Endothelial cell of umbilical vein (primary cell): ENCODE results near the gene LOXL3. TPM values are rescaled to one million over a fixed set of nuclear protein-coding genes. Genes with fewer than 3 reads are reported as not detected.
A peak's percentile ranks its signal among the peaks of the same experiment; 100 is the strongest.

Experiments
- BruUV-seq: library from RNA; stranded (reverse); fragments of 400-500 nt; replicated peaks from 2 replicates; lab custom pipeline; 2021; lab: Mats Ljungman, UMichigan
- CTCF ChIA-PET: fragments of 300-600, 350-600 bp; sonication (Branson Sonifier 250); formaldehyde crosslinking; loops from one replicate; lab custom pipeline; 2021; ENCODE audit warnings: antibody characterized with exemption, inconsistent platforms; lab: Charles Lee
- POLR2A ChIA-PET: fragments of 300-600, 350-600 bp; sonication (Branson Sonifier 250); formaldehyde crosslinking; loops from one replicate; lab custom pipeline; 2021; ENCODE audit warnings: antibody characterized with exemption, inconsistent platforms; lab: Charles Lee
- DNase-seq: peaks from one replicate; pipeline ENCODE4 v3.0.0-alpha.2; 2011; ENCODE audit warnings: low read depth, low spot score
- FAIRE-seq: peaks from 2 replicates; lab custom pipeline; 2011; peaks lifted over from hg19 to GRCh38; lab: Jason Lieb, UNC
- H2AFZ ChIP-seq: 2 replicates; pipeline ENCODE4 v1.6.0; 2012; ENCODE audit warnings: low read depth, low read length, control low read depth, inconsistent platforms
- H3K27ac ChIP-seq: 2 replicates; pipeline ENCODE4 v1.5.1; 2011; ENCODE audit warnings: low read depth, mild to moderate bottlenecking, control low read depth, low read length, moderate library complexity; ENCODE audit not compliant: insufficient read depth
- H3K27me3 ChIP-seq, 2 experiments: 2 replicates each; pipeline versions ENCODE4 v1.6.0 to v1.6.1; 2011; ENCODE audit warnings: low read length in 2 of 2, mixed read lengths in 1 of 2; ENCODE audit not compliant: control insufficient read depth in 2 of 2, insufficient read depth in 2 of 2
- H3K36me3 ChIP-seq, 2 experiments: 2 replicates in 1 of 2; 3 replicates in 1 of 2; pipeline ENCODE4 v1.5.1; 2011; ENCODE audit warnings: low read length in 2 of 2, mild to moderate bottlenecking in 1 of 2, moderate library complexity in 1 of 2; ENCODE audit not compliant: control insufficient read depth in 2 of 2, insufficient read depth in 2 of 2; ENCODE audit errors: extremely low read depth in 1 of 2
- H3K4me1 ChIP-seq: 3 replicates; pipeline ENCODE4 v1.5.1; 2011; ENCODE audit warnings: mild to moderate bottlenecking, low read length; ENCODE audit not compliant: control insufficient read depth, insufficient read depth; ENCODE audit errors: extremely low read depth
- H3K4me2 ChIP-seq: 2 replicates; pipeline ENCODE4 v1.6.1; 2011; ENCODE audit warnings: low read length, control low read depth, mixed read lengths; ENCODE audit not compliant: insufficient read depth
- H3K4me3 ChIP-seq, 3 experiments: fragments of 200-600 bp in 1 of 3; sonication (generic), shearing (Covaris generic) in 1 of 3; replicated peaks in 1 of 3; 2 replicates each; pipeline ENCODE4 v1.5.1; 2011 to 2016; ENCODE audit warnings: control low read depth in 3 of 3, low read length in 3 of 3, mild to moderate bottlenecking in 2 of 3, inconsistent platforms in 1 of 3, low read depth in 1 of 3, moderate library complexity in 1 of 3; ENCODE audit not compliant: insufficient read depth in 1 of 3
- H3K79me2 ChIP-seq: 2 replicates; pipeline ENCODE4 v1.6.0; 2012; ENCODE audit warnings: low read length, inconsistent platforms; ENCODE audit not compliant: control insufficient read depth, insufficient read depth
- H3K9ac ChIP-seq: replicated peaks from 2 replicates; pipeline ENCODE3; 2011; ENCODE audit warnings: low read length, control low read depth; ENCODE audit not compliant: insufficient read depth; ENCODE audit errors: extremely low read depth
- H3K9me1 ChIP-seq: replicated peaks from 3 replicates; pipeline ENCODE4 v1.6.0; 2011; ENCODE audit warnings: mild to moderate bottlenecking, low read length; ENCODE audit not compliant: control insufficient read depth, insufficient read depth; ENCODE audit errors: extremely low read depth
- H3K9me3 ChIP-seq: replicated peaks from 2 replicates; pipeline ENCODE4 v1.5.1; 2012; ENCODE audit warnings: low read length, inconsistent platforms; ENCODE audit not compliant: control insufficient read depth, insufficient read depth
- H4K20me1 ChIP-seq: replicated peaks from 2 replicates; pipeline ENCODE3; 2011; ENCODE audit warnings: mild to moderate bottlenecking, low read length; ENCODE audit not compliant: control insufficient read depth, insufficient read depth; ENCODE audit errors: extremely low read depth
- EZH2 ChIP-seq: IDR thresholded peaks from 2 replicates; pipeline ENCODE4 v1.6.1; 2012; ENCODE audit warnings: borderline replicate concordance, low read depth, mild to moderate bottlenecking, moderate library complexity, low read length, inconsistent platforms; ENCODE audit not compliant: severe bottlenecking
- FOS ChIP-seq: IDR thresholded peaks from 2 replicates; pipeline ENCODE4 v1.6.1; 2011; ENCODE audit warnings: mild to moderate bottlenecking, low read length, moderate library complexity, borderline replicate concordance; ENCODE audit not compliant: insufficient read depth
- JUN ChIP-seq: IDR thresholded peaks from 2 replicates; pipeline ENCODE4 v1.6.1; 2011; ENCODE audit warnings: borderline replicate concordance, low read depth; ENCODE audit not compliant: insufficient read length, insufficient read depth
- dilution Hi-C: fragments of 300-500 bp; cut with MboI; formaldehyde crosslinking; loops from one replicate; pipeline ENCODE4 v1.15.0; 2019; ENCODE audit warnings: low sequenced_read_pairs; ENCODE audit not compliant: extremely low pct_ligation_motif_present
- intact Hi-C: fragments of 100-400 bp; cut with micrococcal nuclease; formaldehyde crosslinking; loops from one replicate; pipeline ENCODE4 v1.10.0; 2022
- polyA plus RNA-seq, 4 experiments: library from polyadenylated mRNA; depleted of rRNA in 3 of 4; stranded (reverse) in 3 of 4; unstranded in 1 of 4; fragments of >200 nt; gene quantifications; 2 replicates each; pipeline versions ENCODE4 v1.2.1 to v1.2.3, GENCODE V29; 2011 to 2012; ENCODE audit warnings: missing spikeins in 1 of 4
- total RNA-seq: library from RNA; stranded (reverse); gene quantifications from 2 replicates; pipeline ENCODE4 v1.2.3, GENCODE V29; 2021
- TF ChIP-seq, protein P1 (sequence below): IDR thresholded peaks from 2 replicates; pipeline ENCODE4 v1.6.1; 2011; ENCODE audit not compliant: insufficient read depth, insufficient read length

LOXL3 gene
- total and polyA plus RNA-seq, 2 donors (not counting 3 experiments of a cell fraction or from before 2014, with no cell fraction given): 0.95 to 1.3 TPM

DNA sequence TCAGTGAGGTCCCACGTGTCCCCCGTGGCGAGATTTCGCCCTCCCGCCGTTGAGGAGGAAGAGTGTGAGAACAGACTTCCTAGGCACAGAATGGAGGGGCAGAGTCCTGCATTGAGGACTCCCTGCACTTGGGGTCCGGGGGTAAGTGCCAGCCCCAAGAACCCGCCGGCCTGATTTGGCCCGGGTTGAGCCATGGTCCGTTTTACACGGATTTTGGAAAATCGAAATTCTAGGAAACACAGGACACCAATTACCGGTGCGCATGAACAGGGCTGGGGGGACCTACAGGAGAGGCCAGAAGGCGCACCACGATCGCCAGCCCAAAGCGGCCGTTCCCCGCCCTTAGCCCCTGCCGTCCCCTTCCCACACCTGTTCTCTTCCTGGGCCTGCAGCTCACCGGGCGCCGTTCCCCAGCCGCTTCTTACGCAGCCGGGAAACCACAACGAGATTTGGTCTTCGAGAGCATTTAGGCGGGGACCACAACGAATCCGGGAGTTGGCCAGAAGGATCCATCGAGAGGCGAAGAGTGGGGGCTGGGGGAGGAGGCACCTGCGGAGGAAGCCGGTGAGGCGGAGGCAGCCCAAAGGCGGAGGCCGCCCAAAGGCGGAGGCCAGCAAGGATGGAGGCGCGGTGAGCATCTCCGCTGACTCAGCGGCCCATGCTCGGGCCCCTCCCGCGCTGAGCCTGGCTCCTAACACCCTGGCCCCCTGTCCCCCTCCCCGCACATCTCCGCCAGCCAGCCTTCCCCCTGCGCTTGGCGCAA is 40.0 kb downstream of the LOXL3 start:
- H3K9me1 ChIP-seq: no peaks in the 10 kb centered on the region
- H3K27me3 ChIP-seq: peaks cover 80 to 95% of the 10 kb centered on the region in 2 experiments
- H4K20me1 ChIP-seq: no peaks in the 10 kb centered on the region
- dilution Hi-C loops (no loop called here), intact Hi-C loops (no loop called here)
- POLR2A ChIA-PET: interaction anchor here (0.7 kb wide), 2 partner anchors 12 to 453 kb away, joined by 3 to 4 read pairs; partner anchors contain the start of gene DQX1
- H3K9me3 ChIP-seq: no peaks in the 10 kb centered on the region
- CTCF ChIA-PET: no interaction called here
- H3K9ac ChIP-seq: no peak overlapping the region
- no TSS peak for BruUV-seq
- peaks cover 7% of the 10 kb centered on the region for H3K4me1 ChIP-seq
- peak; percentile 9 for DNase-seq
- no peaks in the 10 kb centered on the region for H3K36me3 ChIP-seq
- H3K4me2 ChIP-seq: no peak overlapping the region
- H3K4me3 ChIP-seq: no peak overlapping the region
- H3K79me2 ChIP-seq: no peaks in the 10 kb centered on the region
- H2AFZ ChIP-seq: no peak overlapping the region
- TF ChIP-seq, protein P1, sequence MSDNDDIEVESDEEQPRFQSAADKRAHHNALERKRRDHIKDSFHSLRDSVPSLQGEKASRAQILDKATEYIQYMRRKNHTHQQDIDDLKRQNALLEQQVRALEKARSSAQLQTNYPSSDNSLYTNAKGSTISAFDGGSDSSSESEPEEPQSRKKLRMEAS: no peak
- TF ChIP-seq FOS: no peak
- TF ChIP-seq EZH2: peak; percentile 89
- no peak for TF ChIP-seq JUN
- FAIRE-seq: no peak
- H3K27ac ChIP-seq: no peak overlapping the region
